Astrocyte (in vitro differentiated cells and primary cell): ENCODE results near the gene LCE4A. TPM values are rescaled to one million over a fixed set of nuclear protein-coding genes. Genes with fewer than 3 reads are reported as not detected.

Experiments
- DNase-seq: peaks from one replicate; pipeline ENCODE4 v3.0.0-alpha.2; 2010; ENCODE audit warnings: low read depth
- FAIRE-seq: peaks from 2 replicates; lab custom pipeline; 2011; peaks lifted over from hg19 to GRCh38; lab: Jason Lieb, UNC
- H2AFZ ChIP-seq: 2 replicates; pipeline ENCODE4 v1.6.0; 2012; ENCODE audit warnings: low read depth, low read length, inconsistent platforms
- H3K27ac ChIP-seq: 2 replicates; pipeline ENCODE4 v1.5.1; 2011; ENCODE audit warnings: low read depth, low read length, inconsistent platforms
- H3K27me3 ChIP-seq: 2 replicates; pipeline ENCODE4 v1.6.0; 2011; ENCODE audit warnings: low read length, inconsistent platforms; ENCODE audit not compliant: insufficient read depth
- H3K36me3 ChIP-seq: 2 replicates; pipeline ENCODE4 v1.5.1; 2011; ENCODE audit warnings: low read length, inconsistent platforms; ENCODE audit not compliant: insufficient read depth
- H3K4me1 ChIP-seq: 2 replicates; pipeline ENCODE4 v1.5.1; 2011; ENCODE audit warnings: low read length, inconsistent platforms; ENCODE audit not compliant: insufficient read depth
- H3K4me2 ChIP-seq: 2 replicates; pipeline ENCODE4 v1.6.0; 2012; ENCODE audit warnings: low read length, inconsistent platforms
- H3K4me3 ChIP-seq: 2 replicates; pipeline ENCODE4 v1.5.1; 2011; ENCODE audit warnings: low read depth, mild to moderate bottlenecking, low read length, inconsistent platforms; ENCODE audit not compliant: insufficient read depth
- H3K79me2 ChIP-seq: 2 replicates; pipeline ENCODE4 v1.6.0; 2012; ENCODE audit warnings: mild to moderate bottlenecking, low read length, inconsistent platforms; ENCODE audit not compliant: insufficient read depth
- H3K9ac ChIP-seq: 2 replicates; pipeline ENCODE4 v1.6.0; 2012; ENCODE audit warnings: mild to moderate bottlenecking, low read length, inconsistent platforms
- H3K9me3 ChIP-seq: 2 replicates; pipeline ENCODE4 v1.5.1; 2012; ENCODE audit warnings: low read depth, mild to moderate bottlenecking, low read length, inconsistent platforms; ENCODE audit not compliant: insufficient read depth
- H4K20me1 ChIP-seq: 2 replicates; pipeline ENCODE4 v1.6.0; 2012; ENCODE audit warnings: low read length, inconsistent platforms; ENCODE audit not compliant: insufficient read depth
- H3K27ac Mint-ChIP-seq: one replicate; pipeline ENCODE4 v1.8.0; 2021; ENCODE audit warnings: mild to moderate bottlenecking, mixed read lengths; ENCODE audit not compliant: unreplicated experiment
- H3K27me3 Mint-ChIP-seq: one replicate; pipeline ENCODE4 v1.8.0; 2021; ENCODE audit warnings: low read depth, mixed read lengths; ENCODE audit not compliant: unreplicated experiment
- H3K36me3 Mint-ChIP-seq: one replicate; pipeline ENCODE4 v1.8.0; 2021; ENCODE audit warnings: low read depth, mixed read lengths; ENCODE audit not compliant: unreplicated experiment
- H3K4me1 Mint-ChIP-seq: one replicate; pipeline ENCODE4 v1.8.0; 2021; ENCODE audit warnings: low read depth, mixed read lengths; ENCODE audit not compliant: unreplicated experiment
- H3K4me3 Mint-ChIP-seq: one replicate; pipeline ENCODE4 v1.8.0; 2021; ENCODE audit warnings: mild to moderate bottlenecking, moderate library complexity, mixed read lengths; ENCODE audit not compliant: unreplicated experiment
- H3K9me3 Mint-ChIP-seq: one replicate; pipeline ENCODE4 v1.8.0; 2021; ENCODE audit warnings: mild to moderate bottlenecking, mixed read lengths; ENCODE audit not compliant: unreplicated experiment
- EZH2 ChIP-seq: IDR thresholded peaks from 2 replicates; pipeline ENCODE4 v1.6.1; 2012; ENCODE audit warnings: mild to moderate bottlenecking, low read length, inconsistent platforms; ENCODE audit not compliant: insufficient read depth
- total RNA-seq: library from RNA; stranded (reverse); gene quantifications from 2 replicates; pipeline ENCODE4 v1.2.1, GENCODE V29; 2021
- TF ChIP-seq, protein P1 (sequence below): IDR thresholded peaks from 2 replicates; pipeline ENCODE4 v1.5.1; 2011; ENCODE audit warnings: low read depth, mild to moderate bottlenecking, inconsistent platforms, low read length, moderate library complexity; ENCODE audit not compliant: insufficient read depth

Gene LCE4A
- total RNA-seq, 1 donor from 2014 or later, result not detected

- Histone ChIP-seq H3K27ac (no peak overlapping the region), H3K27me3 (no peaks in the 10 kb centered on the region), H3K4me1 (peaks cover 3% of the 10 kb centered on the region), H3K4me3 (no peak overlapping the region), H3K9ac (no peak overlapping the region), H3K79me2 (no peaks in the 10 kb centered on the region), H3K4me2 (no peak overlapping the region), H4K20me1 (no peaks in the 10 kb centered on the region), H3K9me3 (no peaks in the 10 kb centered on the region), H2AFZ (no peak overlapping the region), H3K36me3 (no peaks in the 10 kb centered on the region)
- Mint-ChIP-seq H3K27me3 (peaks cover 3% of the 10 kb centered on the region), H3K36me3 (no peaks in the 10 kb centered on the region), H3K27ac (no peak overlapping the region), H3K4me3 (no peak overlapping the region), H3K9me3 (no peaks in the 10 kb centered on the region), H3K4me1 (peaks cover 4% of the 10 kb centered on the region)
- FAIRE-seq, result no peak
- no peak for DNase-seq
- TF ChIP-seq EZH2, result no peak
- TF ChIP-seq, protein P1, sequence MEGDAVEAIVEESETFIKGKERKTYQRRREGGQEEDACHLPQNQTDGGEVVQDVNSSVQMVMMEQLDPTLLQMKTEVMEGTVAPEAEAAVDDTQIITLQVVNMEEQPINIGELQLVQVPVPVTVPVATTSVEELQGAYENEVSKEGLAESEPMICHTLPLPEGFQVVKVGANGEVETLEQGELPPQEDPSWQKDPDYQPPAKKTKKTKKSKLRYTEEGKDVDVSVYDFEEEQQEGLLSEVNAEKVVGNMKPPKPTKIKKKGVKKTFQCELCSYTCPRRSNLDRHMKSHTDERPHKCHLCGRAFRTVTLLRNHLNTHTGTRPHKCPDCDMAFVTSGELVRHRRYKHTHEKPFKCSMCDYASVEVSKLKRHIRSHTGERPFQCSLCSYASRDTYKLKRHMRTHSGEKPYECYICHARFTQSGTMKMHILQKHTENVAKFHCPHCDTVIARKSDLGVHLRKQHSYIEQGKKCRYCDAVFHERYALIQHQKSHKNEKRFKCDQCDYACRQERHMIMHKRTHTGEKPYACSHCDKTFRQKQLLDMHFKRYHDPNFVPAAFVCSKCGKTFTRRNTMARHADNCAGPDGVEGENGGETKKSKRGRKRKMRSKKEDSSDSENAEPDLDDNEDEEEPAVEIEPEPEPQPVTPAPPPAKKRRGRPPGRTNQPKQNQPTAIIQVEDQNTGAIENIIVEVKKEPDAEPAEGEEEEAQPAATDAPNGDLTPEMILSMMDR, result no peak
These were observed 45.6 kb downstream of the LCE4A start for GRCh38 chr1:152753586-152753985.

- Mint-ChIP-seq H3K27me3 (peaks cover 15% of the 10 kb centered on the region), H3K9me3 (peaks cover 3% of the 10 kb centered on the region), H3K4me1 (peaks cover 4% of the 10 kb centered on the region), H3K27ac (no peak overlapping the region), H3K4me3 (no peak overlapping the region), H3K36me3 (peaks cover 2% of the 10 kb centered on the region)
- H2AFZ ChIP-seq, result no peak overlapping the region
- peaks cover 3% of the 10 kb centered on the region for H3K4me1 ChIP-seq
- no peaks in the 10 kb centered on the region for H3K27me3 ChIP-seq
- H3K79me2 ChIP-seq, result no peaks in the 10 kb centered on the region
- H3K4me3 ChIP-seq, result no peak overlapping the region
- no peak for DNase-seq
- peaks cover 3% of the 10 kb centered on the region for H3K9me3 ChIP-seq
- H4K20me1 ChIP-seq, result no peaks in the 10 kb centered on the region
- H3K27ac ChIP-seq, result no peak overlapping the region
- no peak for FAIRE-seq
- H3K9ac ChIP-seq, result no peak overlapping the region
- no peaks in the 10 kb centered on the region for H3K36me3 ChIP-seq
- H3K4me2 ChIP-seq, result no peak overlapping the region
- TF ChIP-seq, protein P1, result no peak
These were observed 48.9 kb downstream of the LCE4A start for GRCh38 chr1:152756872-152757271.

- Mint-ChIP-seq H3K27me3 (peaks cover 16% of the 10 kb centered on the region), H3K4me1 (no peaks in the 10 kb centered on the region), H3K4me3 (no peak within 1 kb of the TSS), H3K36me3 (peaks cover 2% of the 10 kb centered on the region), H3K9me3 (peaks cover 6% of the 10 kb centered on the region), H3K27ac (no peak within 1 kb of the TSS)
- peaks cover 3% of the 10 kb centered on the region for H3K9me3 ChIP-seq
- H3K27me3 ChIP-seq, result no peaks in the 10 kb centered on the region
- H4K20me1 ChIP-seq, result no peaks in the 10 kb centered on the region
- no peak within 1 kb of the TSS for H3K9ac ChIP-seq
- no peak within 1 kb of the TSS for H3K4me2 ChIP-seq
- DNase-seq (no peak), FAIRE-seq (no peak)
- H3K27ac ChIP-seq, result no peak within 1 kb of the TSS
- H3K4me1 ChIP-seq, result no peaks in the 10 kb centered on the region
- TF ChIP-seq, protein P1, result no peak
- TF ChIP-seq EZH2, result no peak
- no peaks in the 10 kb centered on the region for H3K36me3 ChIP-seq
- H3K79me2 ChIP-seq, result no peaks in the 10 kb centered on the region
- H3K4me3 ChIP-seq, result no peak within 1 kb of the TSS
- no peak within 1 kb of the TSS for H2AFZ ChIP-seq
These were observed 49.8 kb downstream of the LCE4A start, which contains the start of gene KPRP for GRCh38 chr1:152757747-152758146. Gene KPRP (plus strand): TSS chr1:152758025. CDS start chr1:152759589, 1,564 bp downstream.
